H9 (cell line): ENCODE measurements around the gene JPT2. TPM values are rescaled to one million over a fixed set of nuclear protein-coding genes. Genes with fewer than 3 reads are reported as not detected.

Experiments
- DNase-seq: peaks from one replicate; pipeline ENCODE4 v3.0.0-alpha.2; 2017
- H2AFZ ChIP-seq: one replicate; pipeline ENCODE4 v1.6.1; 2013; ENCODE audit warnings: mild to moderate bottlenecking, low read length, control low read depth, moderate library complexity
- H2AK5ac ChIP-seq: 2 replicates; pipeline ENCODE4 v1.6.1; 2013; ENCODE audit warnings: low read length, control low read depth, mixed read lengths; ENCODE audit not compliant: insufficient read length
- H2BK120ac ChIP-seq: one replicate; pipeline ENCODE4 v1.6.1; 2013; ENCODE audit warnings: low read depth, mild to moderate bottlenecking, low read length, control low read depth, inconsistent platforms; ENCODE audit not compliant: poor library complexity, severe bottlenecking
- H2BK12ac ChIP-seq: 2 replicates; pipeline ENCODE4 v1.6.1; 2013; ENCODE audit warnings: low read length, control low read depth, mixed read lengths, low read depth; ENCODE audit not compliant: insufficient read length
- H2BK15ac ChIP-seq: 2 replicates; pipeline ENCODE4 v1.6.1; 2013; ENCODE audit warnings: low read depth, low read length, control low read depth
- H2BK20ac ChIP-seq: one replicate; pipeline ENCODE4 v1.6.1; 2013; ENCODE audit warnings: low read depth, mild to moderate bottlenecking, low read length, control low read depth, inconsistent platforms; ENCODE audit not compliant: poor library complexity, severe bottlenecking
- H2BK5ac ChIP-seq: 2 replicates; pipeline ENCODE4 v1.6.1; 2013; ENCODE audit warnings: low read length, control low read depth, mixed read lengths; ENCODE audit not compliant: insufficient read length
- H3K14ac ChIP-seq: 2 replicates; pipeline ENCODE4 v1.6.1; 2013; ENCODE audit warnings: low read length, control low read depth; ENCODE audit not compliant: insufficient read depth
- H3K18ac ChIP-seq: 2 replicates; pipeline ENCODE4 v1.6.1; 2013; ENCODE audit warnings: low read depth, mild to moderate bottlenecking, mixed read lengths, low read length, control low read depth; ENCODE audit not compliant: insufficient read length
- H3K23ac ChIP-seq: 2 replicates; pipeline ENCODE4 v1.6.1; 2013; ENCODE audit warnings: low read length, control low read depth, mixed read lengths, low read depth; ENCODE audit not compliant: insufficient read length
- H3K23me2 ChIP-seq: 2 replicates; pipeline ENCODE4 v1.6.1; 2013; ENCODE audit warnings: low read depth, mild to moderate bottlenecking, mixed read lengths, low read length, control low read depth; ENCODE audit not compliant: insufficient read length, poor library complexity, severe bottlenecking
- H3K27ac ChIP-seq: 2 replicates; pipeline ENCODE4 v1.5.1; 2013; ENCODE audit warnings: low read length, control low read depth, mixed read lengths, low read depth; ENCODE audit not compliant: insufficient read length
- H3K27me3 ChIP-seq: 2 replicates; pipeline ENCODE4 v1.6.1; 2013; ENCODE audit warnings: low read length, control low read depth, inconsistent platforms; ENCODE audit not compliant: insufficient read depth
- H3K4ac ChIP-seq: 2 replicates; pipeline ENCODE4 v1.6.1; 2013; ENCODE audit warnings: low read depth, mild to moderate bottlenecking, control low read depth, inconsistent platforms, low read length, moderate library complexity
- H3K4me1 ChIP-seq: 2 replicates; pipeline ENCODE4 v1.6.1; 2013; ENCODE audit warnings: low read length, control low read depth, inconsistent platforms; ENCODE audit not compliant: insufficient read depth
- H3K4me2 ChIP-seq: 2 replicates; pipeline ENCODE4 v1.6.1; 2013; ENCODE audit warnings: low read length, control low read depth, mixed read lengths; ENCODE audit not compliant: insufficient read length, insufficient read depth
- H3K56ac ChIP-seq: 2 replicates; pipeline ENCODE4 v1.6.1; 2013; ENCODE audit warnings: low read depth, mild to moderate bottlenecking, mixed read lengths, low read length, control low read depth; ENCODE audit not compliant: insufficient read length
- H3K79me1 ChIP-seq: 2 replicates; pipeline ENCODE4 v1.6.1; 2013; ENCODE audit warnings: low read depth, mild to moderate bottlenecking, moderate library complexity, low read length, control low read depth, inconsistent platforms; ENCODE audit not compliant: insufficient read depth, poor library complexity, severe bottlenecking
- H3K79me2 ChIP-seq: 2 replicates; pipeline ENCODE4 v1.6.1; 2013; ENCODE audit warnings: low read length, control low read depth, inconsistent platforms; ENCODE audit not compliant: insufficient read depth
- H3K9ac ChIP-seq: 2 replicates; pipeline ENCODE4 v1.6.1; 2013; ENCODE audit warnings: low read length, control low read depth, mixed read lengths; ENCODE audit not compliant: insufficient read length; ENCODE audit errors: extremely low read depth
- H3K9me3 ChIP-seq: one replicate; pipeline ENCODE4 v1.6.1; 2013; ENCODE audit warnings: low read depth, low read length, inconsistent platforms; ENCODE audit not compliant: control insufficient read depth
- H3T11ph ChIP-seq: one replicate; pipeline ENCODE4 v1.6.1; 2013; ENCODE audit warnings: mild to moderate bottlenecking, low read length, control low read depth, inconsistent platforms
- H4K20me1 ChIP-seq: one replicate; pipeline ENCODE4 v1.6.1; 2013; ENCODE audit not compliant: control insufficient read depth, insufficient read length, insufficient read depth
- H4K5ac ChIP-seq: 2 replicates; pipeline ENCODE4 v1.6.1; 2013; ENCODE audit warnings: low read depth, mild to moderate bottlenecking, mixed read lengths, low read length, control low read depth; ENCODE audit not compliant: insufficient read length
- H4K8ac ChIP-seq: replicated peaks from 2 replicates; pipeline ENCODE4 v1.6.1; 2013; ENCODE audit warnings: low read length, control low read depth, mixed read lengths, low read depth; ENCODE audit not compliant: insufficient read length
- H4K91ac ChIP-seq: 2 replicates; pipeline ENCODE4 v1.6.1; 2013; ENCODE audit warnings: low read depth, mild to moderate bottlenecking, moderate library complexity, mixed read lengths, low read length, control low read depth; ENCODE audit not compliant: insufficient read length
- H3K27ac Mint-ChIP-seq, 3 experiments: 2 replicates in 2 of 3; 3 replicates in 1 of 3; pipeline ENCODE4 v1.8.0; 2020 to 2021; ENCODE audit warnings: mixed read lengths in 3 of 3, mild to moderate bottlenecking in 1 of 3, moderate library complexity in 1 of 3
- H3K27me3 Mint-ChIP-seq: 2 replicates; pipeline ENCODE4 v1.8.0; 2021; ENCODE audit warnings: low read depth, mild to moderate bottlenecking, moderate library complexity, mixed read lengths
- H3K36me3 Mint-ChIP-seq, 3 experiments: 2 replicates in 2 of 3; 3 replicates in 1 of 3; pipeline ENCODE4 v1.8.0; 2020 to 2021; ENCODE audit warnings: low read depth in 3 of 3, mixed read lengths in 3 of 3; ENCODE audit not compliant: insufficient read depth in 1 of 3
- H3K4me1 Mint-ChIP-seq, 2 experiments: 2 replicates each; pipeline ENCODE4 v1.8.0; 2020; ENCODE audit warnings: mixed read lengths in 2 of 2
- H3K4me3 Mint-ChIP-seq, 2 experiments: 2 replicates in 1 of 2; 3 replicates in 1 of 2; pipeline ENCODE4 v1.8.0; 2020 to 2021; ENCODE audit warnings: mild to moderate bottlenecking in 2 of 2, mixed read lengths in 2 of 2, moderate library complexity in 1 of 2
- H3K9me3 Mint-ChIP-seq, 2 experiments: 2 replicates in 1 of 2; 3 replicates in 1 of 2; pipeline ENCODE4 v1.8.0; 2020; ENCODE audit warnings: mild to moderate bottlenecking in 2 of 2, mixed read lengths in 2 of 2, moderate library complexity in 1 of 2
- CTCF ChIP-seq: fragments of 200-600 bp; sonication (generic); conservative IDR thresholded peaks from 3 replicates; pipeline ENCODE4 v1.8.0; 2021; ENCODE audit warnings: antibody characterized with exemption, mild to moderate bottlenecking
- WGBS: extraction: QIAGEN DNeasy Blood & Tissue Kit; methylation state at CpG from one replicate; pipeline ENCODE4 v1.1.7; 2013; ENCODE audit warnings: missing lambda C conversion rate, low lambda C conversion rate, mixed read lengths; ENCODE audit not compliant: insufficient read length; ENCODE audit errors: extremely low coverage; 5-methylcytosine and 5-hydroxymethylcytosine counted together
- total RNA-seq: library from RNA; stranded (reverse); gene quantifications from 2 replicates; pipeline ENCODE4 v1.2.1, GENCODE V29; 2021

Gene JPT2
- total RNA-seq, 1 experiment from 2014 or later, result 206 TPM

- Histone ChIP-seq H3K4me2 (no peak overlapping the region), H4K91ac (no peak overlapping the region), H2BK12ac (no peak overlapping the region), H2BK20ac (no peak overlapping the region), H4K20me1 (no peaks in the 10 kb centered on the region), H2BK120ac (no peak overlapping the region), H3K27ac (no peak overlapping the region), H4K8ac (no peak overlapping the region), H3K9ac (no peak overlapping the region), H4K5ac (no peak overlapping the region), H3K18ac (no peak overlapping the region), H3K9me3 (no peaks in the 10 kb centered on the region), H3K23me2 (peaks cover 4% of the 10 kb centered on the region), H2BK15ac (no peak overlapping the region), H2AK5ac (no peak overlapping the region), H3K27me3 (no peaks in the 10 kb centered on the region), H3K79me2 (no peaks in the 10 kb centered on the region), H3K56ac (no peak overlapping the region), H3K4ac (no peak overlapping the region), H3T11ph (no peak overlapping the region), H2AFZ (no peak overlapping the region), H3K14ac (no peak overlapping the region), H3K79me1 (no peaks in the 10 kb centered on the region), H3K23ac (no peak overlapping the region), H2BK5ac (no peak overlapping the region), H3K4me1 (no peaks in the 10 kb centered on the region)
- H3K27ac Mint-ChIP-seq, result no peak overlapping the region
- H3K27me3 Mint-ChIP-seq, result peaks cover 1% of the 10 kb centered on the region; the same call in 1 of the 2 replicates
- no peak overlapping the region for H3K4me3 Mint-ChIP-seq
- no peaks in the 10 kb centered on the region for H3K9me3 Mint-ChIP-seq
- WGBS, result no CpG with 5 or more reads among the region's 5 CpGs
- H3K36me3 Mint-ChIP-seq, result peaks cover 20 to 77% (median 64%) of the 10 kb centered on the region in 3 experiments; a peak in 6 of 7 replicates
- no peak for DNase-seq
- H3K4me1 Mint-ChIP-seq, result no peaks in the 10 kb centered on the region
- no peak for TF ChIP-seq CTCF
Observed at GRCh38 chr16:1659031-1659430, 19.0 kb upstream of the JPT2 start.
